Right lobe of liver (tissue), 6 donors: ENCODE results near the gene POLR2I. TPM values are rescaled to one million over a fixed set of nuclear protein-coding genes. Genes with fewer than 3 reads are reported as not detected.

Experiments used
- ATAC-seq, 4 donors: fragments of 200-7000 bp; cut with Tn5 transposase; one replicate each; pipeline ENCODE4 v1.9.1; 2020; ENCODE audit warnings: mild to moderate bottlenecking in 4 of 4, moderate library complexity in 4 of 4
- DNase-seq, 3 donors: peaks; one replicate each; pipeline ENCODE4 v3.0.0-alpha.2; 2020
- H3K27ac ChIP-seq, 3 donors: fragments of 200-600 bp; one replicate each; pipeline ENCODE4 v1.8.0; 2022
- H3K27me3 ChIP-seq, 2 donors: fragments of 200-600 bp; one replicate each; pipeline ENCODE4 v1.8.0; 2022
- H3K36me3 ChIP-seq, 4 donors: fragments of 200-600 bp; sonication (generic) in 1 of 4; one replicate each; pipeline versions ENCODE4 v1.5.1 to v1.8.0; 2017 to 2022; ENCODE audit warnings: control low read depth in 1 of 4
- H3K4me1 ChIP-seq, 4 donors: fragments of 200-600 bp; sonication (generic) in 1 of 4; one replicate each; pipeline versions ENCODE4 v1.5.1 to v1.8.0; 2017 to 2022; ENCODE audit warnings: control low read depth in 1 of 4
- H3K4me3 ChIP-seq, 3 donors: fragments of 200-600 bp; one replicate each; pipeline ENCODE4 v1.8.0; 2022
- H3K9me3 ChIP-seq, 4 donors: fragments of 200-600 bp; sonication (generic) in 1 of 4; one replicate each; pipeline versions ENCODE4 v1.5.1 to v1.8.0; 2017 to 2022; ENCODE audit warnings: control low read depth in 1 of 4
- CTCF ChIP-seq, 4 donors: fragments of 200-600 bp in 3 of 4; fragments of 450-650 bp in 1 of 4; IDR thresholded peaks; one replicate each; pipeline versions ENCODE4 v1.5.1 to v1.8.0; 2016 to 2022; ENCODE audit warnings: antibody characterized with exemption in 4 of 4, mild to moderate bottlenecking in 2 of 4
- POLR2A ChIP-seq: fragments of 450-650 bp; IDR thresholded peaks from one replicate; pipeline ENCODE4 v1.6.1; 2017; ENCODE audit warnings: antibody characterized with exemption, mild to moderate bottlenecking
- WGBS: methylation state at CpG from one replicate; pipeline ENCODE4 v1.1.6; 2018; ENCODE audit warnings: low coverage, low lambda C conversion rate; ENCODE audit not compliant: insufficient coverage; ENCODE audit errors: missing lambda C conversion rate; 5-methylcytosine and 5-hydroxymethylcytosine counted together
- intact Hi-C, 2 donors: fragments of 100-400 bp; cut with DNase I; formaldehyde crosslinking; loops; one replicate each; pipeline versions ENCODE4 v1.11.2 to v1.14.1; 2022
- total RNA-seq, 6 experiments: library from RNA; depleted of rRNA in 2 of 6; stranded (reverse); fragments of >200 nt in 2 of 6; fragmentation: NEBNext Ultra II Directional in 3 of 6; extraction: Animal tissue kit (Norgen Biotek cat#: 25700) in 3 of 6; gene quantifications; one replicate each; pipeline versions ENCODE4 v1.1.0 to v1.2.4, GENCODE V29; 2016 to 2023
- donor health status: DM: no; HTN: yes; CAD: no.
- donor health status: DM: no; HTN: no; CAD: no.
- donor health status: DM: no; HTN: no; CAD: no.
- donor health status: DM: no; HTN: yes; CAD: no.
- donor health status: DM: no; HTN: yes; CAD: no.

Gene POLR2I
- total RNA-seq, 6 experiments from 2014 or later, result 27.3 to 34.4 (median 29.9) TPM

- Histone ChIP-seq H3K9me3 (no peaks in the 10 kb centered on the region), H3K27me3 (no peaks in the 10 kb centered on the region), H3K4me3 (no peak overlapping the region), H3K4me1 (no peaks in the 10 kb centered on the region), H3K36me3 (no peaks in the 10 kb centered on the region), H3K27ac (no peak overlapping the region)
- ATAC-seq (no peak), DNase-seq (peak in 1 of 3 donors; percentile 22)
- WGBS, result 80% methylated on average over 2 of the region's 9 CpGs
- intact Hi-C loops, result no loop called here
- no peak for TF ChIP-seq CTCF (IDR thresholded peaks at IDR 0.05)
- TF ChIP-seq POLR2A, result no peak
Measured at GRCh38 chr19:36086326-36086725, 28.3 kb downstream of the POLR2I start.

DNA sequence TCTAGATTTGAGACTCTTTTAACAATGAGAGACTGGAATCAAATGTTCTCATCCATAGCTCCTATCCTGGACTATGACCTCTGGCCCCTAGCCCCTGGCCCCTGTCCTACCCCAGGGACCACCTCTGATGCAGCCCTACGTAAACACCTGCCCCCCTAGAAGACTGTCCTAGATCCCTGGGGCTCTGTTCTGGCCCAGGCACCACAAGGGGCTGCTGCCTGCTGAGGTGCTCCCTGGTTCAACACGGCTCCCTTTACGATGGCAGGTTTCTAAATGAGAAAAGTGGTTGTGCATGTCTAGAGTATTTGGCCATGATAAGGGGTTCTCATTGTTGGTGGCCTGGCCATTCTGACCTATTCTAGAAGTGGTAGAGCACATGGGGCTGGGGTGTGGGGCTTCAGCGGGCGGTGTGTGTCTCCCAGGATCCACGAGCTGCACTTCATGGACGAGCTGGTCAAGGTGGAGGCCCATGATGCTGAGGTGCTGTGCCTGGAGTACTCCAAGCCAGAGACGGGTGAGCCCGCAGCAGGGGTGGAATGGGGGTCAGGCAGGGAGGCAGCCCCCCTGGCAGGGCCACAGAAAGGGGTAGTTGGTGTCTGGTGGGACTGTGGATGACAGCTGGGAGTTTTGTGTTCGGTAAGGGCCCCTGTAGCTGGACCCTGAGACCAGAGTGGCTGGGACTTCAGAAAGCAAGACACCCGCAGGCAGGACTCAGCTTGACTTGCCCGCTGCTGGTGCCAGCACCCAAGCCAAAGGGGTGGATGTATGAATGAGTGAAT is 30.3 kb downstream of the POLR2I start:
- Histone ChIP-seq H3K4me3 (no peak overlapping the region), H3K4me1 (peaks cover 0 to 2% (median 0%) of the 10 kb centered on the region in 4 donors), H3K9me3 (no peaks in the 10 kb centered on the region), H3K27me3 (no peaks in the 10 kb centered on the region), H3K36me3 (no peaks in the 10 kb centered on the region), H3K27ac (no peak overlapping the region)
- DNase-seq, result no peak
- intact Hi-C loops, result no loop called here
- ATAC-seq, result no peak
- TF ChIP-seq POLR2A (no peak), CTCF (IDR thresholded peaks at IDR 0.05) (no peak)
- 94% methylated on average over 10 of the region's 12 CpGs for WGBS

GRCh38 chr19:36082916-36083315 is 31.8 kb downstream of the POLR2I start:
- no peak for DNase-seq
- ATAC-seq, result no peak
- H3K27ac ChIP-seq, result no peak overlapping the region
- no peak overlapping the region for H3K4me3 ChIP-seq
- intact Hi-C loops, result no loop called here
- TF ChIP-seq POLR2A, result no peak
- no peak for TF ChIP-seq CTCF (IDR thresholded peaks at IDR 0.05)
- 100% methylated on average over 5 of the region's 13 CpGs for WGBS
- no peaks in the 10 kb centered on the region for H3K27me3 ChIP-seq
- peaks cover 0 to 5% (median 0%) of the 10 kb centered on the region in 4 donors for H3K4me1 ChIP-seq
- H3K9me3 ChIP-seq, result no peaks in the 10 kb centered on the region
- no peaks in the 10 kb centered on the region for H3K36me3 ChIP-seq

- WGBS, result 91% methylated on average over 7 of the region's 7 CpGs
- H3K4me3 ChIP-seq, result no peak overlapping the region
- DNase-seq (no peak), ATAC-seq (no peak)
- no peaks in the 10 kb centered on the region for H3K27me3 ChIP-seq
- intact Hi-C loops, result no loop called here
- H3K27ac ChIP-seq, result no peak overlapping the region
- peaks cover 0 to 5% (median 0%) of the 10 kb centered on the region in 4 donors for H3K4me1 ChIP-seq
- no peaks in the 10 kb centered on the region for H3K9me3 ChIP-seq
- no peaks in the 10 kb centered on the region for H3K36me3 ChIP-seq
- TF ChIP-seq CTCF (IDR thresholded peaks at IDR 0.05) (no peak), POLR2A (no peak)
Measured at GRCh38 chr19:36081894-36082293, 32.8 kb downstream of the POLR2I start.
